Measurements from ENCODE around the gene ESRRG.
"Not testable (repeated sequence)": the region's sequence is repeated elsewhere in the genome, so short reads cannot be mapped to it uniquely, and the experiment has no call there.

Gene ESRRG

GRCh38 chr1:216576234-216576937 is 146.8 kb downstream of the ESRRG start:
- no peak for DNase-seq

GRCh38 chr1:216566641-216567205 is 156.5 kb downstream of the ESRRG start:
- DNase-seq = no peak

DNA sequence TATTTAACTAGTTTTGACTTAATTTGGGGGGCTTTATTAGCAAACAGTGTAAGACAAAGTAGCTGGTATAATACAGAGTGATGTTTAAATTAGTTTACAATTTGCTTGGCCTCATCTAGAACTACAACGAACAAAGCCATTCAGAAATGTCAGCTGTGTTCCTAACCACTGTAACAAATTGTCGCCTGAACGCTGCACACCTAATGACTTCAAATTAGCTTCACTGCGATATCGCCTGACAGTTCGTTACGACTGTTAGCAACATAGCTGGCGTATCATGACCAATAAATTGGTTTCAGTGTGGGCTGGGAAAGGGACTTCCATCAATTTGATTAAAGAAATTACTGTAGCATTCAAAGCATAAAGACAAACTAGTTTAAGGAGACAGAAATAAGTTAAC is 160.1 kb downstream of the ESRRG start:
- DNase-seq = no peak

GRCh38 chr1:216562383-216562782 is 160.8 kb downstream of the ESRRG start:
- DNase-seq = no peak

DNA sequence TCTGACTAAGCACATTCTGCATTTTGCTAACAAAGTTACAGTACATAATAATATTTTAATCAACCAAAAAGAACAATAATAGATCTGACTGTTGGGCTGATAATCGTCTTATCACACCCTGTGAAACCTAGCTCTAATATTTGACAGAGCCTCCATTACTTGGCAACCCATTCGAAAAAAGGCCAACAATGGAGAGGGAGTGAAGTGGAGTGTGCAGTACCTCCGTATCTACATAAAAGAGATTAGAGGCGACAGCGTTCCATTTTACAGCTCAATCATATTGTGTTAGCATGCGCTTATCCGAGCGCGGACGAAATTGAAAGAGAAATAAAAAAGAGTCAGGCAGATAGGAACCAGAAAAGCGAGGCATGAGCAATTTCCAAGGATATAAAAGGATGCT is 162.7 kb downstream of the ESRRG start:
- DNase-seq = no peak

- DNase-seq = no peak
Measured at GRCh38 chr1:216559359-216559758, 163.9 kb downstream of the ESRRG start.

DNA sequence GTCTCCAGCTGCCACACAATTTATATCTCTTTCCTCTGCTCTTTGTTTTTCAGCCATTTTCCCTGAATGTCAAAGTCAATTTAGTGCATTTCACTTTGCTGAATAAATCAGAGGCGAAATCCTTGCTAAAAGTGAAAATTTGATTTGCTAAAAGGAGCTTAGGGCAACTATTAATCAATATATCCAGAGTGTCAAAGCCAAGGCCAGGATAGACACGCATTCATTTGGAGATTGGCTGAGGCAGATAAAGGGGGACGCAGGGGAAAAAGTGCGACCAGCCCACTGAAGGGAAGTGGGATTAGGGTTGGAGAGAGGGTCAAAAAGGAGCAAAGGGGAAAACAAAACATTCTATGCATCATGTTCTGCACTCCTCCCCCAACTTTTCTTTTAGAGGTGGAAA is 167.6 kb downstream of the ESRRG start:
- DNase-seq = no peak

GRCh38 chr1:216554934-216555333 is 168.3 kb downstream of the ESRRG start:
- DNase-seq = no peak

GRCh38 chr1:216553766-216554165 is 169.5 kb downstream of the ESRRG start:
- no peak for DNase-seq

GRCh38 chr1:216553040-216553439 is 170.2 kb downstream of the ESRRG start:
- DNase-seq = no peak

DNA sequence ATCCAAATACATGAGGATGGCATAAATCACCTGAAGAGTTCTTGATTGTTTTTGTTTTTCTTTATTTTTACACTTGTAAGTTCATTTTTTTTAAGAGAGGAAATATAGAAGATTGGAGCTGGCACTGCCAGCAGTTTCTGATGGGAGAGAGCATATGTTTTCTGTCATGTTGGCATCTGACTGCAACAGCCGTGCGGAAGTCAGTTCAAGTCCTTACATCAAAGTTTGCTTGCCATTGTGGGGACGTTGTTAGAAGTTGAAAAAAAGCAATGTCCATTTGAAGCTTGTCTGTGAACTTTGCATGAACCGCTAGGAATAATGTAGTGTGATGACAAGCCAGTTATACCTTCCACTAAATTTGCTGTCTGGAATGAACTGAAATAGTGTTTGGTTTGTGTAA is 173.4 kb downstream of the ESRRG start:
- no peak for DNase-seq

GRCh38 chr1:216542741-216543140 is 180.5 kb downstream of the ESRRG start:
- no peak for DNase-seq

- DNase-seq = no peak
Measured at GRCh38 chr1:216542263-216542662, 181.0 kb downstream of the ESRRG start.

- DNase-seq = no peak
Measured at GRCh38 chr1:216535751-216536150, 187.5 kb downstream of the ESRRG start.

GRCh38 chr1:216535059-216535458 is 188.2 kb downstream of the ESRRG start:
- DNase-seq = no peak

DNA sequence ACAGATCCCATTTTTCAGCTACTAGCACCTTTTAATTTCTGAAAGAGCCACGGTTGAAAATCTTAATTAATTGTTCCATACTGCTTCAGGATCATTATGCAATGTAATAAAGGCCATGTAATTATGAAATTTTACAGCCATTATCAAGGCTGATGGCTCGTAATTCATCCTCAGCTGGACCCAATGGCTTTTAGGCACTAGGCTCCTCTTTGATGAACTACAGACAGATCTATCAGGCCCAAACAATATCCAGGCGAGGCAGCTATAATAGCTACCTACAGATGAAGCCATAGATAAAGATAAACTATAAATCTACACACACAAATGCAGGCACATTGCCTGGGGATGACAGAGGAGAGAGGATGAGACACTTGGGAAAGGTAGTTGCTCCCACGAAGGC is 189.5 kb downstream of the ESRRG start:
- DNase-seq = no peak

- no peak for DNase-seq
Measured at GRCh38 chr1:216532251-216532798, 190.9 kb downstream of the ESRRG start.

DNA sequence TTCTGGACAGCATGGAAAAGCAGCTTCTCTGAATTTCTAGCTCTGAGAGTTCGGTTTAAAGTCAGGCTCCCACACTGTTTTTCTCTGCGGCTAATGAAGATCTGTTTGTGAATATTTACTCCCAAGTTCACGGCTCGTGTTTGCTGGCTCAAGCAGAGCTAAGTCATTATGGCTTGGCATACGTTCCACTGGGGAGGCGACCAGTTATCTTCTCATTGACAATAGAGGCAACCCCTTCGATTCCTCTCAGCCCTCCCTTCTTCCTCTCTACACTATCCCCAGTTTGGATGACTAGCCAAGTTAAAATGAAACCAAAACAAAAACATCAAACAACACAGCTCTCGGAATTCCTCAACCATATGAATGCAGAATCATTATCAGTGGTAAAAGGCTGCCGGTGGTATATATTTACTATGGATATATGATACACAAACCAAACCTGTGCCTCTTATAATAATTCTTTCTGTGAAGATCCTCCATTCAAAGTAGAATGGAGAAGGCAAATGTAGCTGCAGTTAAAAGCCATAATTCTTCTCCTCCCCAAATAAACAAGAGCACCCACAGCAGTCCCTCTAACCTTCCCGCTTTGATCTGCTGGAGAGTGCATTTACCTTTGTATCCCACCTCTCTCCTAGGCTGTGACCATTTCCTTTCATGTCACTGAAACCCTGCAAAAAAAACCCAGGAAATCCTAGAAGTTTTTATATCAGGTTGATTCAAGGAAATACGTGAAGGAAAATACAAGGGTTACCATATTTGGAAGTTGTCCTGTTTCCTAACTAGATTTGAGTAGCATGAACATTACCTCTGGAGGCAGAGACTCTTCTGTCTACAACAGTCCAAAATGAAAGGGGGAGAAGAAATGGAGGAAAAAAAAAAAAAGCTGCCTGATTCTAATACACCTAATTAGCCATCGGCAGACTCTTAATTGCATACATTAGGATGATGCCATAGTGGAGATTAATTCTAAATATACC is 191.7 kb downstream of the ESRRG start:
- DNase-seq = peak in 3 of 58 donors; percentile 2 to 19 (median 18)

GRCh38 chr1:216529851-216530250 is 193.4 kb downstream of the ESRRG start:
- not testable (repeated sequence) for DNase-seq

DNA sequence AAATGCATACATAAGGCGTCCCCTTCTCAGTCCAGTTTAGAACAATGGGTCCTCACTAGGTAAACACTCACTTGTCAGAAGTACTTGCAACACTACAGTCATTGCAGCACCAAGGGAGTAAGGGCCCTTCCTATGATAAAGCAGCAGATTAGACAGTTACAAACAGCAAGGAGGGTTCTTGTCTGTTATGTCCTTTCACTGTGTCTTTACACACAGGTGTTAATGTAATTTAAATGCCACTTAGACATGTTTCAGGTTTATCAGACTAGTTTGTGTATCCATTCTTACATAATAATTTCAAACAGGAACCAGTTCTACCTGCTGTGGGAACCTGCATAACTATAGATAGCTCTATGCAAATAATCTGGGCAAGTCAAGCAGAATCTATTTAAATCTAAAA is 194.4 kb downstream of the ESRRG start:
- no peak for DNase-seq

DNA sequence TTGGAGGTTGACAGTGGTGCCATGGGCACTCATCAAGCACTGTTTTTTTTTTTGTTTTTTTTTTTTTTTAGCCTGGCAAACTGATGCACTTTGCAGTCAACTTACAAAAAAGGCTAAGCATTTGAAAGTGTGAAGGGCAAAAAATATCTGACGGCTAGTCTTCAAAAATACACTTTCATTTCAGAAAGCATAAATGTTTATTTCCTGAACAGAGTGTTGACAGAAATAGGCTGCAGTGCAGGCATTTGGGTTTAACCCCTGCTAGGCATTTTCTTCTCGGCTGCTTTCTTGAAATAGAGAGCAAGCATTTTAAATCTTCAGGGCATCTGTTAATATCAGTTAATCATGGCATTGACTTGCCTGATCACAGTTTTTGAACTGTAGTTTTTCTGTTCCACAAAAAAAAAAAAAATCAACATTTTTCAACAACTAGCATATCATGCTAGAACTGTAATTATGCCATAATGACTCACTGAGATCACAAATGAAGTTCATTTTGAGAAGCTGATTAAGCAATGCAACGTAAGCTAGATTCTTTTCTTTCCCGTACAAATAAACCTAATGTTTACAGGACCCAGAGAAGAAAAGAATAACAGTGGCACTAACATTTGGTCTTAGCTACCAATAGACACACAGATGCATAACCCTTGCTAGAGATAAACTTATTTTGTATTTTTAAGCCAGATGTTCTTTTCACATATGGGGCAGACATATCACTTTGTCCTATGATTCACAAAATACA is 199.6 kb downstream of the ESRRG start:
- DNase-seq = no peak

Data from anterior cingulate cortex (tissue), 58 donors.